NT2/D1 (cell line): ENCODE data around the gene ZSCAN5A.
"Not testable (repeated sequence)": the region's sequence is repeated elsewhere in the genome, so short reads cannot be mapped to it uniquely, and the experiment has no call there.

Experiments
- SUZ12 ChIP-seq: IDR thresholded peaks from 2 replicates; pipeline ENCODE4 v1.6.1; 2011; ENCODE audit not compliant: insufficient read length, insufficient read depth; ENCODE audit errors: extremely low read depth
- YY1 ChIP-seq: IDR thresholded peaks from 2 replicates; pipeline ENCODE4 v1.6.1; 2011; ENCODE audit not compliant: insufficient read length, insufficient read depth
- ZNF274 ChIP-seq: IDR thresholded peaks from 2 replicates; pipeline ENCODE4 v1.6.1; 2011; ENCODE audit warnings: mild to moderate bottlenecking, low read depth, low read length

GRCh38 chr19:56221442-56221841, 93.2 kb downstream of the ZSCAN5A start:
- TF ChIP-seq YY1, ZNF274, SUZ12: not testable (repeated sequence)
